Tracheal epithelial cell (primary cell): ENCODE results near the gene HCN4. TPM values are rescaled to one million over a fixed set of nuclear protein-coding genes. Genes with fewer than 3 reads are reported as not detected.

Source experiments
- total RNA-seq: library from RNA; depleted of rRNA; stranded (reverse); fragments of >200 nt; gene quantifications from 2 replicates; pipeline ENCODE4 v1.2.1, GENCODE V29; 2014

HCN4 gene
- under 0.01 TPM in 1 of 2 replicates, not detected in the other for total RNA-seq

GRCh38 chr15:73368301-73369136, at the start of gene HCN4:
Gene HCN4 (minus strand): TSS chr15:73368958. CDS start chr15:73368270, 688 bp downstream.

Other genes starting within 250 kb of the HCN4 start
- not detected in 2 replicates for gene REC114, start 74.2 kb upstream of the HCN4 start, total RNA-seq